IMR-90 (cell line): ENCODE measurements around the gene RBMS3. TPM values are rescaled to one million over a fixed set of nuclear protein-coding genes. Genes with fewer than 3 reads are reported as not detected.

Experiments
- ATAC-seq: fragments of 200-7000 bp; cut with Tn5 transposase; 2 replicates; pipeline ENCODE4 v1.9.1; 2020; ENCODE audit warnings: low read depth, mild to moderate bottlenecking, moderate library complexity
- BruUV-seq: library from RNA; stranded (reverse); fragments of 400-500 nt; replicated peaks from 2 replicates; lab custom pipeline; 2021; lab: Mats Ljungman, UMichigan
- CTCF ChIA-PET: fragments of 300-600 bp; formaldehyde crosslinking; extraction: SDS; loops from one replicate; lab custom pipeline; 2021; ENCODE audit warnings: antibody characterized with exemption; lab: Yijun Ruan, JAX
- POLR2A ChIA-PET: fragments of 300-600 bp; sonication (Branson Sonifier 250); formaldehyde crosslinking; loops from one replicate; lab custom pipeline; 2022; ENCODE audit warnings: antibody characterized with exemption; ENCODE audit not compliant: unreplicated experiment; lab: Charles Lee
- DNase-seq: peaks from one replicate; pipeline ENCODE4 v3.0.0; 2013
- H2AFZ ChIP-seq: replicated peaks from 2 replicates; pipeline ENCODE3; 2013; ENCODE audit warnings: low read length, mild to moderate bottlenecking; ENCODE audit not compliant: poor library complexity
- H2AK5ac ChIP-seq: 2 replicates; pipeline ENCODE4 v1.6.1; 2013; ENCODE audit warnings: low read depth, low read length, inconsistent platforms
- H2AK9ac ChIP-seq: replicated peaks from 2 replicates; pipeline ENCODE3; 2013; ENCODE audit warnings: mild to moderate bottlenecking, low read depth, low read length, moderate library complexity; ENCODE audit not compliant: poor library complexity
- H2BK120ac ChIP-seq: 2 replicates; pipeline ENCODE4 v1.6.1; 2013; ENCODE audit warnings: low read depth, low read length, inconsistent platforms
- H2BK15ac ChIP-seq: 3 replicates; pipeline ENCODE4 v1.6.1; 2013; ENCODE audit warnings: low read depth, low read length, inconsistent platforms
- H2BK20ac ChIP-seq: 2 replicates; pipeline ENCODE4 v1.6.1; 2013; ENCODE audit warnings: low read depth, mild to moderate bottlenecking, inconsistent platforms, low read length, moderate library complexity
- H2BK5ac ChIP-seq: 2 replicates; pipeline ENCODE4 v1.6.1; 2013; ENCODE audit warnings: mild to moderate bottlenecking, low read depth, low read length, inconsistent platforms; ENCODE audit not compliant: poor library complexity, severe bottlenecking
- H3K14ac ChIP-seq: replicated peaks from 2 replicates; pipeline ENCODE4 v1.6.1; 2013; ENCODE audit warnings: low read depth, low read length, inconsistent platforms
- H3K18ac ChIP-seq: 2 replicates; pipeline ENCODE4 v1.6.1; 2013; ENCODE audit warnings: low read depth, low read length, control low read depth
- H3K23ac ChIP-seq: 2 replicates; pipeline ENCODE4 v1.6.1; 2013; ENCODE audit warnings: low read depth, low read length, inconsistent platforms
- H3K27ac ChIP-seq: 2 replicates; pipeline ENCODE4 v1.5.1; 2013; ENCODE audit warnings: mild to moderate bottlenecking, control low read depth, low read length; ENCODE audit not compliant: insufficient read depth
- H3K27me3 ChIP-seq: 2 replicates; pipeline ENCODE4 v1.6.1; 2013; ENCODE audit warnings: low read length; ENCODE audit not compliant: control insufficient read depth, insufficient read depth
- H3K36me3 ChIP-seq: 2 replicates; pipeline ENCODE4 v1.6.1; 2013; ENCODE audit warnings: low read length, mixed read lengths; ENCODE audit not compliant: control insufficient read depth, insufficient read depth
- H3K4ac ChIP-seq: 2 replicates; pipeline ENCODE4 v1.6.1; 2013; ENCODE audit warnings: low read depth, low read length, inconsistent platforms
- H3K4me1 ChIP-seq: 2 replicates; pipeline ENCODE4 v1.6.1; 2013; ENCODE audit warnings: low read length, mixed read lengths; ENCODE audit not compliant: control insufficient read depth, insufficient read depth
- H3K4me2 ChIP-seq: 2 replicates; pipeline ENCODE4 v1.6.1; 2013; ENCODE audit warnings: low read depth, mild to moderate bottlenecking, control low read depth, low read length, moderate library complexity
- H3K4me3 ChIP-seq: 2 replicates; pipeline ENCODE4 v1.5.1; 2013; ENCODE audit warnings: low read depth, mild to moderate bottlenecking, control low read depth, low read length, moderate library complexity; ENCODE audit not compliant: insufficient read depth
- H3K56ac ChIP-seq: 2 replicates; pipeline ENCODE4 v1.6.1; 2013; ENCODE audit warnings: low read length, inconsistent platforms; ENCODE audit not compliant: insufficient read depth; ENCODE audit errors: extremely low read depth
- H3K79me1 ChIP-seq, 2 experiments: 2 replicates each; pipeline ENCODE4 v1.6.1; 2013; ENCODE audit warnings: low read length in 2 of 2, inconsistent platforms in 1 of 2, low read depth in 1 of 2
- H3K9ac ChIP-seq: 2 replicates; pipeline ENCODE4 v1.6.1; 2013; ENCODE audit warnings: low read depth, low read length, control low read depth
- H3K9me1 ChIP-seq: 2 replicates; pipeline ENCODE4 v1.6.1; 2013; ENCODE audit warnings: low read length, inconsistent platforms; ENCODE audit not compliant: insufficient read depth
- H3K9me3 ChIP-seq: 2 replicates; pipeline ENCODE4 v1.6.1; 2013; ENCODE audit warnings: low read length; ENCODE audit not compliant: control insufficient read depth, insufficient read depth
- H4K20me1 ChIP-seq: 2 replicates; pipeline ENCODE4 v1.6.1; 2013; ENCODE audit warnings: low read length, inconsistent platforms; ENCODE audit not compliant: insufficient read depth
- H4K5ac ChIP-seq: 2 replicates; pipeline ENCODE4 v1.6.1; 2013; ENCODE audit warnings: mild to moderate bottlenecking, low read depth, low read length, control low read depth
- H4K8ac ChIP-seq, 2 experiments: 2 replicates each; pipeline ENCODE4 v1.6.1; 2013; ENCODE audit warnings: low read depth in 2 of 2, low read length in 2 of 2, control low read depth in 1 of 2, inconsistent platforms in 1 of 2
- H4K91ac ChIP-seq: 2 replicates; pipeline ENCODE4 v1.6.1; 2013; ENCODE audit warnings: low read depth, low read length, inconsistent platforms; ENCODE audit not compliant: insufficient read depth
- BHLHE40 ChIP-seq: fragments of 150-350 bp; IDR thresholded peaks from 2 replicates; pipeline ENCODE4 v1.6.1; 2016; ENCODE audit warnings: mild to moderate bottlenecking, low read depth, low read length
- CEBPB ChIP-seq: IDR thresholded peaks from 2 replicates; pipeline ENCODE4 v1.6.1; 2012; ENCODE audit warnings: low read depth, low read length, improper control_type of control experiment
- CTCF ChIP-seq: conservative IDR thresholded peaks from 2 replicates; pipeline ENCODE4 v1.5.1; 2012; ENCODE audit warnings: mild to moderate bottlenecking, low read depth, low read length, improper control_type of control experiment
- ELK1 ChIP-seq: fragments of 150-350 bp; IDR thresholded peaks from 2 replicates; pipeline ENCODE4 v1.6.1; 2016; ENCODE audit warnings: low read depth, mild to moderate bottlenecking, low read length, moderate library complexity, borderline replicate concordance
- MAFK ChIP-seq: IDR thresholded peaks from 2 replicates; pipeline ENCODE4 v1.6.1; 2012; ENCODE audit warnings: low read depth, low read length, improper control_type of control experiment
- RCOR1 ChIP-seq: IDR thresholded peaks from 2 replicates; pipeline ENCODE4 v1.6.1; 2012; ENCODE audit warnings: mild to moderate bottlenecking, low read length, improper control_type of control experiment; ENCODE audit not compliant: insufficient replicate concordance
- SMC3 ChIP-seq: fragments of 150-350 bp; IDR thresholded peaks from 2 replicates; pipeline ENCODE4 v1.6.1; 2016; ENCODE audit warnings: low read depth, mild to moderate bottlenecking, antibody characterized with exemption, low read length, moderate library complexity
- USF2 ChIP-seq: fragments of 150-350 bp; IDR thresholded peaks from 2 replicates; pipeline ENCODE4 v1.6.1; 2017; ENCODE audit warnings: mild to moderate bottlenecking, antibody characterized with exemption, low read length, low read depth
- WGBS, 2 experiments: methylation state at CpG; one replicate each; pipeline versions ENCODE4 v1.1.5 to v1.1.7; 2013; ENCODE audit warnings: missing lambda C conversion rate in 2 of 2; ENCODE audit not compliant: insufficient read length in 1 of 2; ENCODE audit errors: extremely low coverage in 2 of 2; 5-methylcytosine and 5-hydroxymethylcytosine counted together
- dilution Hi-C: fragments of 300-500 bp; cut with HindIII; formaldehyde crosslinking; loops from one replicate; pipeline ENCODE4 v1.14.3; 2018; ENCODE audit warnings: low sequenced_read_pairs; ENCODE audit not compliant: unreplicated experiment
- in situ Hi-C: fragments of 300-500 bp; cut with MboI; formaldehyde crosslinking; loops from 3 replicates; pipeline ENCODE4 v1.14.3; 2019; ENCODE audit warnings: low sequenced_read_pairs, inconsistent platforms, mixed read lengths
- intact Hi-C: fragments of 100-400 bp; cut with micrococcal nuclease; formaldehyde crosslinking; loops from 2 replicates; pipeline ENCODE4 v1.10.0; 2022
- polyA plus RNA-seq, 3 experiments: library from polyadenylated mRNA; depleted of rRNA; stranded (reverse); fragments of >200 nt; gene quantifications; 2 replicates each; pipeline ENCODE4 v1.2.3, GENCODE V29; 2012; ENCODE audit warnings: low replicate concordance in 1 of 3
- total RNA-seq: library from RNA; depleted of rRNA; stranded (reverse); fragments of >200 nt; gene quantifications from 2 replicates; pipeline ENCODE4 v1.2.3, GENCODE V29; 2012

Gene RBMS3
- total and polyA plus RNA-seq, 2 of the 4 experiments (the other 2 are of a cell fraction) = 15.2 to 127 TPM

GRCh38 chr3:30002797-30003196, 721.9 kb downstream of the RBMS3 start:
- Histone ChIP-seq H3K23ac (no peak overlapping the region), H3K4me1 (peaks cover 2% of the 10 kb centered on the region; the same call in 1 of the 2 replicates), H3K4me3 (no peak overlapping the region), H3K36me3 (no peaks in the 10 kb centered on the region), H2BK20ac (no peak overlapping the region), H3K79me1 (no peaks in the 10 kb centered on the region), H2AFZ (no peak overlapping the region), H4K5ac (no peak overlapping the region), H3K27ac (no peak overlapping the region), H2AK5ac (no peak overlapping the region), H4K20me1 (no peaks in the 10 kb centered on the region), H3K18ac (no peak overlapping the region), H4K91ac (no peak overlapping the region), H3K27me3 (no peaks in the 10 kb centered on the region), H2BK15ac (no peak overlapping the region), H3K4ac (no peak overlapping the region), H3K14ac (no peak overlapping the region), H4K8ac (no peak overlapping the region), H2BK120ac (no peak overlapping the region), H3K9ac (no peak overlapping the region), H3K9me1 (no peaks in the 10 kb centered on the region), H2BK5ac (no peak overlapping the region), H3K4me2 (no peak overlapping the region; the same call in 1 of the 2 replicates), H3K9me3 (no peaks in the 10 kb centered on the region), H2AK9ac (no peak overlapping the region), H3K56ac (no peak overlapping the region)
- POLR2A ChIA-PET = no interaction called here
- TF ChIP-seq CTCF = no peak
- no peak for TF ChIP-seq SMC3
- peak; percentile 33; the same call in 1 of the 2 replicates for TF ChIP-seq CEBPB
- no peak for TF ChIP-seq RCOR1
- TF ChIP-seq BHLHE40 = no peak
- no peak for TF ChIP-seq USF2
- no peak for TF ChIP-seq MAFK
- TF ChIP-seq ELK1 = no peak
- dilution Hi-C loops (no loop called here), intact Hi-C loops (no loop called here), in situ Hi-C loops (no loop called here)
- DNase-seq (peak; percentile 18), ATAC-seq (peak; percentile 40; the same call in 1 of the 2 replicates)
- WGBS, 2 experiments = no CpG with 5 or more reads among the region's 1 CpG
- no TSS peak for BruUV-seq
- CTCF ChIA-PET = interaction anchor here (0.5 to 1.8 kb wide), 3 partner anchors 10 to 346 kb away, joined by 3 to 6 read pairs (median 3); no protein-coding TSS in a partner anchor
